Endometrium (tissue), 2 donors: ENCODE measurements around the gene C14orf93.

Source experiments
- FAIRE-seq: peaks from 2 replicates; lab custom pipeline; 2012; peaks lifted over from hg19 to GRCh38; lab: Jason Lieb, UNC
- donor health status: control.
- donor health status: control.

The C14orf93 gene

DNA sequence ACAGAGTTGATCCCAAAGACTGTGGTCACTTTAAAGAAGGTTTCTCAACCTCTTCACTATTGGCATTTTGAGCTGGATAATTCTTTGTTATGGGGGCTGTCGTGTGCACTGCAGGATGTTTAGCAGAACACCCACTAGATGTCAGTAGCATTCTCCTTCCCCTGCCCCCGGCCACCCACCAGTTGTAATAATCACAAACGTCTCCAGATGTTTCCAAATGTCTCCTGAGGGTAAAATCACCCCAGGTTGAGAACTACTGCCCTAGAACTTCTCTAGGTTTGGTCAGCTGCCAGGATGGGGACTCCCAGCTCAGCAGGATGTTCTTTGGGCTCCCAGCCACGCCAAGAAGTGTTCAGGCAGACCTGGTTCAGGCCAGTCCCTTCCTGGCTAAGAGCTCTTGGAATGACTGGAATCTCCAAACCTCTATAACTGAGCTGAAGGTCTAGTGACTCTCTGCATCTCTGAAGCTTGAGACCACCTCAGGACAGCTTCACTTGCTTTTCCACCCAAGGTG lies 15.1 kb downstream of the C14orf93 start:
- no peak for FAIRE-seq

DNA sequence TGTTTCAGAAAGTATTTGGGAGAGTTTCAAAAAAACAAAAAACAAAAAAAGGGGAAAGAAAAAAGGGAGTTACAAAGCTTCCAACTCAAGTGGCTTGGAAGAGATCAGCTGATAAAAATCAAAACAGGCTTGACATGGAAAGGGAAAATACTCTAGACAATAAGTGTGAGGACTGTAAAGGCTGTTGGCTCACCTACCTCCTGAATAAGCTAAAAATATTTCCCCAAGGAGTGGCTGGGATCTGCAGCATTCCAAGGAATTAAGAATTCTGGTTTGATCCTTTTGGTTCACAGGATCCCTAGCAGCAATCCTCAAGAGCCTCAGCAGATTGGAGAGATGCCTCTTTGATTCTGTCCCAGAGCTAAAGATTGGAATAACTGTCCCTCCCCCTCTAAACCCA lies 16.4 kb downstream of the C14orf93 start:
- no peak for FAIRE-seq

DNA sequence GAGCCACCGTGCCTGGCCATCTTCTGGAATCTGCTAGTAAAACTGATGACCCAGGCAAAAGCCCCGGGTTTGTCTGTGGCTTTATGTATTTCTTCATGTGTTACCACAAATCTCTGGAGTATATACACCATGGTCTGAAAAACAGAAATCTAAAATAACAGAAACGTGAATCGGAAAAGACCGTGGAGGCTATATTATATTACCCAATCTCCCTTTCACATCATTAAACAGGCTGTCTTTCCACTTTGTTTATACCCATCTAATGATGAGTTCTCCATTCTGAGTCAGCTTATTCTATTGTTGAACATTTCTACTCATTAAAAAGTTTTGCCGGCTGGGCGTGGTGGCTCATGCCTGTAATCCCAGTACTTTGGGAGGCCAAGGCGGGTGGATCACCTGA lies 18.1 kb downstream of the C14orf93 start:
- FAIRE-seq, result no peak

DNA sequence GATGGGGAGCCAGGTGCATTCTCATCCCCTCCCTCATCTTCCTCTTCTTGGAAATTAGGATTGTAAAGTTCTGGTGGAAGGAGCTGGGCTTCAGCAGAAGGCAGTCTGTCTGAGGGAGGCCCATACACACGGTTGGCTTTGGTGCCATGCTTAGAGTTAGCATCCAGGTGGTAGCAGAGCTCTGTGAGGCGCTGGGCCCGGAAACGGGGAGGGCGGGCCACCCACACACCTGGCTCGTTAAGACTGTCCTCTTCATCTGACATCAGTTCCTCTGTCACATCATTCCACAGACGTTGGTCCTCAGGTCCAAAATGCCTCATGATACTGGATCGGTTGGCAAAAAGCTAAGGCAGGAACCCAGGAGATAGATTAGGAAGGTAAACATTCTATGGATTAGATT lies 22.7 kb downstream of the C14orf93 start:
- no peak for FAIRE-seq

DNA sequence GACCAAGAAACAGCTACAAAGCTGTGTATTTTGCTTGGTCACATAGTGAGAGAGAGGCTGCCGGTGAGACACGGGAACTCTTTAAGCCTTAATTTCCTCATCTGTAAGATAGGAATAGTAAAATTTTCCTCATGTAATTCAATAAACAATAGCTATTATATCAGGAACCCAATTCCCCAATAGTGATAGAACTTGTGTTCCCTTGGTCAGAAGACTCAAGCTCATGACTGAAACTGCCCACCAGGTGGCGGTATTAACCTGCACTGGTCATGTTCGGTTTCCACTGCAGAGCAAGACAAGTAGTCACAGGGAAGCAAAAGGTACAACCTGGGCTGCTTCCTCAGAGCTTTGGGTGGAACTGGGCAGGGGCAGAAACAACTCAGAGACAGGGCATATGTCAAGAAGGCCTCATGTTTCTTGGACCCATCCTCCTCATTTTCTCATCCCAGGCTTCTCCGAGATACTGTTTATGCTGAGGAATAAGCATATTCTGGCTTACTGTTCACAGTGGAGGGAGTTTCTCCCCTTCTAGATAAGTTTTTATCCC lies 23.4 kb downstream of the C14orf93 start:
- no peak for FAIRE-seq

DNA sequence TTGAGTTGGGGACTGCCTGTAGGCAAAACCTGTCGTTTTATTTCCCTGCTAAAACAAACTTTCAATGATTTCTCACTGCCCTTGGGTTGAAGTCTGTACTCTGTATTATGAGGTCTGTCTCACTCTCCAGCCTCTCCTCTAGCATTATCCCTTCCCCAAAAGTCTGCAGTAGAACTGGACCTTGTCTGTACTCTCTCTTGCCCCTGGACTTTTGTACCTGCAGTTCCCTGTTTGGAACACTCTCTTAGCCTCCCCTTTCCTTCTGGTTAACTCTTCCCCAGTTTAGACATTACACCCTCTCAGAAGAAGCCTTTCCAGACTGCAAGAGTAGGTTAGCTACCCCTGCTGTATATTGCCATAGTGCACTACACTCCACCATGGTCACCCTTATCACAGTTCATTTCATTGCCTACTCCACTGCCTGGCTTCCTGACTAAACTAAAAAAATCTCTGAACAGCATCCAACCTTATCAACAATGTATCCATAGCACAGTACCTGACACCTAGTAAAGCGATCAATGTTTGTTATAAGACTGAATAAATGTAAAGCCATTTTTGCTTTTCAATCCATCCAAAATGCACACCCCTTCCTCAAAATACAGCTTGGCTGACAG lies 23.9 kb downstream of the C14orf93 start:
- FAIRE-seq, result no peak

DNA sequence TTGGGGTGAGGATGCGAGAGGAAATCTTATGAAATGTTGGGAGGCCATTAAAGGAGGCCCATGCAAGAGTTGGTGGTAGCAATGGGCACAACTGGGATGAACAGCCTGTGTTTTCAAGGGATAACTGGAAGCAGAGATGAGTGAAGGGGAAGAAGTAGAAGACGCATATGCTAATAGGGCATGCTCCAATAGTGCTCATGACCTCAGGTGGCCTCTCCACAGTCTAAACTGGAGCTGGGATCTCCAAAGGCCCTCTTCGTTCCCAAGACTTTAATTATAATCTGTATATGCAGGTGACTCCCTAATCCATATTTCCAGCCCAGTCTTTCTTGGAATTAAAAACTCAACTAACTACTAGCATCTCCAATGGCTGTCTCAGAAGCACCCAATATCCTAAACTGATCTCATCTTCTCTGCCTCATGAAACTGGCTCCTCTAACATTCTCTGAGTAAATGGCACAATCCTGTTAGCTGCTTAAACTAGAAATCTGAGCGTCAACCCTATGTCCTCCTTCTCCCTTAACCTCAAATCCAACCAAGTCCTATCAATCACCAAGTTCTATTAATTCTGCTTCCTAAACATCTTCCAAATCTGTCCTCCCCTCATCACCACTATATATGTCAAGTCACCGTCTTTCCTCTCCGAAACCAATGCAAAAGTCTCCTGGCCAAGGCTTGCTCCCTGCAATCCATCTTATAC lies 24.8 kb downstream of the C14orf93 start:
- FAIRE-seq, result no peak

DNA sequence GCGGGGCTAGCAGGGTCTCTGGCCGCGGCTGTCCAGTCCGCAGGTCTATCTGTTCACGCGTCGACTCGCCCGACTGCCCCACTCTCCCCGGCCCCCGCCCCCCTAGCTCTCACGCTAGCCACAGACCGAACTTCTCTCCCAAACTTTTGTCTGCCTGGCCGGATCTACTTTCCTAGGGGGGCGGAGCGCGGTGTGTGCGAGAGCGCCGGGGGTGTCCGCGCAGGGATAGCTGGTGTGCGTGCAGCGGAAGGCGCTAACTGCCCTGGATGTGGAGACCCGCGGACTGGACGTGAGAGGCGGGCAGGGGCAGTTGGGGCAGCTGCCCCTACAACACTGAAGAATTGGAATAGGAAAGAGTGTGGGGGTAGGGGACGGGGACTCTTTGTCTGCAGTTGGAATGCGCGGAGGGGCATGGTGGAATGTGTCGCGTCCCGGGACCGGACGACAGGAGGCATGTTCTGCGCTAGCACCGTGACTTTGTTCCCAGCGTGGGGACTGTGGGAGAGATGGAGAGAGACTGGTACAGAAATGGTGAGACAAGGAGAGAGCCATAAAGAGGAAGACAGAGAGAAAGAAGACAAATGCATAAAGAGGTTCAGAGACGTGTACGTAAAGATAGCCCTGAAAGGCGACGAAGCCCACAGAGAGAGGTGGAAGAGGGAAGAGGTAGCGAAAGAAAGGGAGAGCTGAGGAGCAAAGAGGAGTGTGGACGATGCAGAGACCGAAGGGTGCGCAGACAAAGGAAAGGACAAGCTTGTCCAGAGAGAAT lies 27.3 kb downstream of the C14orf93 start, which contains the start of gene AJUBA:
AJUBA (minus strand) TSS at position 75 of the 769 bp plus-strand sequence. CDS start 285 bp downstream, outside the sequence.
- no peak for FAIRE-seq

DNA sequence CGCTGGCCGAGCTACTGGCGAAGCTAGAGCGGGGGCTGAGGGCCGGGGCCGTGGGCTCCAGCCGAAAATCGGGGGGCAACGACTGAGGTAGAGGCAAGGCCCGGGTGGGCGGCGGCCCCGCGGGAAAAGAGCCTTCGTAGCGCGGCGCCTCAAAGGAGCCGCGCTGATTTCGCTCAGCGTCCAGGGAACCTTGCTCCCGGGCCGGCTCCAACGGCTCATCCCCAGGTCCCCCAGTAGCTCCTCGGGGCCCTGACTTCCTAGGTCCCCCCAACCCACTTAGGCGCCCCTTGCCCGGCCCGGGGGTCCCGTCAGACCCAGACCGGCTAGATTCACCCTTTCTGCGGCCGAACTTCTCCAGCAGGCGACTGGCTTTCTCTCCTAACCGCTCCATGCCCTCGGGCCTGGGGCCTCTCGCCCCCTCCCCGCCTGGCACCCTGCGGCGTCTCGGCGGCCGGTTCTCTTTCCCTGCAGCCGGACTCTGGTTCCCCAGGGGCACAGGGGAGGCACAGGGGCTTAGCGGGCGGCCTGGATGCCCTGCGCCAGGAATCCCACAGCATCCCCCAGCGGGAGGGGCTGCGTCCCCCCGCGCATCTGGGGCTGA lies 28.0 kb downstream of the C14orf93 start:
- FAIRE-seq, result no peak

DNA sequence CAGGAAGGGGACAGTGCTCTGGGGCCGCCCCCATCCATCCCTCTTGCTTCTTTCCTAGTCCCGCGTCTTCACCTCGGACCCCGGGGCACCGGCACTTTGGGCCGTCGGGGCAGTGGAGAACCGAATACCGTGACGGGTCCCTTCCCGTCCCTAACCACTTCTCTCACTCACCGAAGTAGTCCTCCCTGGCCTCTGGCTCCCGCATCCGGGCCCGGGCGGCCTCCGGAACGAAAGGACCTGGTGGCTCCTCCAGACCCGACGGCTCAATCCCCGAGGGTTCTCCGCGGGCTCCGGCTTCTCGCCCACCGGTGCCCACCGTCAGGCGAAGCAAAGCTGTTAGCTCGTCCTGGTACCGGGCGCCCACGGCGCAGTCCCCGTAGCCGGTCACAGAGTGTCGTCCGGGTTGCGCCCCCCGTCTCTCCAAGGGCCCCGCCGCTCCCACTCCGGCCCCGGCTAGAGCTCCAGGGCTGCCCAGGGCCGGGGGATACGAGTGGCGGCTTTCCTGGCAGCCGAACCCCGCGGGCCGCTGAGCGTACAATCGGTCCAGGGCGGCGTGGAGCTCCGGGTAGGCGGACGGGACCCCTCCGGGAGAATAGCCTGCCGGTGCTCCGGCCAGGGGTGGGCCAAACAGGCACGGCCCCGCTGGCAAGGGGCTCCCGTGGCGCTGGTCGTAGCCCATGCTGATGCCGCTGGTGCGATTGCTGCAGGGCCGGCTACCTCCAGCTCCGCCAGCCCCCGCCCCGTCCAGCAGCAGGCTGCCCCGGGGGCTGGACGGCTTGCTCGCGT lies 28.7 kb downstream of the C14orf93 start:
- no peak for FAIRE-seq

DNA sequence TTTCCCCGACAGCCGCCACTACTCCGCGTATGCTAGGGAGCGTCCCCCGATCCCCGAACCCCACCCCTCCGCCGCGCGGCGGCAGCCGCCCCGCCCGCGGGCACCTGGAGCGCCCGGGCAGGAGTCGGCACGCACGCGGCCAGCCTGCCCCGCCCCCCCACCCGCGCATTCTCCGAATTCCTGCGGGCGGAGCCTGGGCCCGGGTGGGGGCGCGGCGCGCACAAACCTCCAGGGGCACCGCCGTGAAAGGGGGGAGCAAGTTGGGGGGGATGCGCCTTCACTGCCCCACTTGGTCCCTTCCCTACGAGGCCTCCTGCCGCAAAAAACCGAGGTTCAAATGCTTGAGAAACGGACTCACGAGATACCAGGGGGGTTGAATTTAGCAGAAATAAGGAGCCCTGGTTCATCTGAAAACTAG lies 29.3 kb downstream of the C14orf93 start:
- no peak for FAIRE-seq

DNA sequence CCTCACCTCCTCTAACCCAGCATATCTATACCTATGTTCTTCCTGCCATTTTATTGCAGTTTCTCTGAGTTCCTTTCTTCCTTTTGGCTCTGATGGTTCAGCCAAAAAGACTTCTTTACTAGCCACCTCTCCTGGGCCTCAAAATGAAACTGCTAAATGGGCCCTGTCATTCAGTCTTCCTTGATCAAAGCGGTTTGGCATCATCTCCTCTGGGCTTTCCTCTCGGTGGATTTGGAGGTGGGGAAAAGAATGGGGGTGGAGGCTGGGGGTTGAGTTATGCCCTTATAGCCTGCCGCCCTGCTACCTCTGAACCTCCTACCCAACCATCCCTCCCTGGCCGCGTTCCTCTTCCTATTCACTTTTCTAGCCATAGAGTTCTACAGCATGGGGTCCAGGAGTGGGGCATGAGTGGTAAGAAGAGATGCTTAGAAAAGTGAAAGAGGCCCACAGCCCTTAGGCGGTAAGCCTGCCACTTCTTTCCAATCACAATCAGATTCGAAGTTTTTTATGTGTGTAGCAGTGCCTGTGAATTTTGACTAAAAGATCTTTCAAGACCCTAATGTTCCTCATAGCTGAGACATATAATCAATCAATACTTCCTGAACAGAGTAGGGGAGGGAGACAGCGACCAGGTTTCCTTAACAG lies 30.1 kb downstream of the C14orf93 start:
- FAIRE-seq, result no peak

DNA sequence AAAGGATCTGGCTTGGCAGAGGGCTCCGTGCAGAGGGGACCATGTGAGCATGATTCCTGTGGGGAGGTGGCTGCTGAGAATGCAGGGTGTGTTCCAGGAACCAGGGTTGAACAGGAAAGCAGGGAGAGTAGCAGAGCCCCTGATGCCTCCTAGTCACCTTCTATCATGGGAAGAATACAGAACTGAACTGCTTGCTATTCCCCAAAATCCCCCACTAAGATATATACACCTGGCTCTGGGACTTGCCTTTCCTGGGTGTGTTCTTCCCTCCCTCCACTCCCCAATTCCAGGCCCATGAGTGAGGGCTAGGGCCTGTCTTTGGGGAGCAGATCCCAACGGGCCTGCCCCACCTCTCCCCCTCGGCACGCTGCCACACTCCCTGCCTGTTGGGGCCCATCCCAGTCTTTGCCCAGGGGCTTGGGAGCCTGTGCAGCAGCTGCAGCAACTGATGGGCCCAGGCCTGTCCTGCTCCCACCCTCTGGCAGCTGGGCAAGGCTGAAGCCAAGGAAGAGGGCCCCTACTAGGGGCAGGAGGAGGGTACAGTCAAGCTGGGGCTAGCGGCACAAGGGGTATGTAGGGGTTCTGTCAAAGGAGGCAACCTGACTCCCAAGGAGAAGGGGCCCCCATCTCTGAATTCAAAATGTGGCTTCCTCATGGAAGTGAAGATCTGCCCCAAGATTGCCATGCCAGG lies 30.8 kb downstream of the C14orf93 start:
- no peak for FAIRE-seq

DNA sequence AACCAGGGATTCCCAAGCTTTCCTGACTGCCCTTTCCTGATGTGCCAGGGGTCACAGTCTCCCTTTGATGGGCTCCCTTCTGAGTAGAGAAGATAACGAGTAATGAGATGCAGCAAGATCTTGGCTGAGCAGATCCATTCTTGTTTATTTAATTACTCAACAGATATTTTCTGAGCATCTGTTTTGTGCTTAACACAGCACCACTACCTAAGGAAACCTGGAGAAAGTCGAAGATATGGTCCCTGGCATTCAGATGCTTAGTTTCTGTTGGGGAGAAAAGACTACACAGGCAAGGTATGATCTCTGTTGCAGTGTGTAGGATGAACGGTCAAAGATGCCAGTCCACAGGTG lies 31.5 kb downstream of the C14orf93 start:
- no peak for FAIRE-seq

DNA sequence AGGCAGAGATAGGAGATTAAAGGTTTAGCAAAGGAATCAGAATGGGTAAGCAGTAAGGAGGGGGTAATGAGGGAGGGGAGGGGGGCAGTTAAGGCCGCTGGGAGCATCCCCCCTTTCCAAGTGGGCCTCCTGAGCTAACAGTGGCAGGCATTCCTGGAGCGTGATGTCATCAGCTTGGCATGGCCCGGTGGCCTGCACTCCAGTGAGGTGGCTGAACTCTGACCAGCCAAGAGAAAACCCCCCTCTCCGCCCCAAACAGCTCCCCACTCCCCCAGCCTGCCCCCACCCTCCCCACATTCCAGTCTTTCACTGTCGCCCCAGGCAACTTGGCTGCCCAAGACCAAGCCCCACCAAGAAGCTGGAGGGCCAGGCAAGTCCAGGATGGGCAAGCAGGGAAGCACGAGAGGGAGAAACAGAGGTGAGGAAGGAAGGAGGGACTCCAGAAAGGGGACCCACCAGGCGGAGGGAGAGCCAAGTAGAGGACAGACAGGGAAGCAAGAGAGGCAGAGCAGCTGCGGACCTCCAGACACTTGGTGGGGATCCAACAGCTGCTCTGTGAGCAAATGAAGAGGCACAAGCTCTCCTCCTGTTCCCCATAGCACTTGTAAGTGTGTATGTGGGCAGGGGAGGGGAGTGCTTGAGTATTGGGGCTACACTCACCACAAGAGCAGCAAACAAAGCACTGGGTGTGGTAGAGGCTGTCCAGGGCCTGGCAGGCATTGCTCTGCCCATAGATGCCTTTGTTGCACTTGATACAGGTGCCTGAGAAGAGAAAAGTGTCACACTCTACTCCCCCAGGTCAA lies 32.1 kb downstream of the C14orf93 start:
- FAIRE-seq, result no peak

DNA sequence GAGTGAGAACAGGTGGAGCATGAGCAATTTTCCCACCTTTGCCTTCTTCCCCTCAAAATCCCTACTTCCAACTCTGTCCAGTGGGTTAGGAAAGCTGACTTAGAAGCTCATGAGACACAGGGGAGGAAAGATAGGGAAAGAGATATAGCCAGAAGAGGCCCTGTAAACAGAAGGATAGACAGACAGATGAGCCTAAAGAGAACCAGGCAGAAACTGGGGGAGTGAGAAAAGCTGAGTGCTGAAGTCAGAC lies 32.6 kb downstream of the C14orf93 start:
- no peak for FAIRE-seq

DNA sequence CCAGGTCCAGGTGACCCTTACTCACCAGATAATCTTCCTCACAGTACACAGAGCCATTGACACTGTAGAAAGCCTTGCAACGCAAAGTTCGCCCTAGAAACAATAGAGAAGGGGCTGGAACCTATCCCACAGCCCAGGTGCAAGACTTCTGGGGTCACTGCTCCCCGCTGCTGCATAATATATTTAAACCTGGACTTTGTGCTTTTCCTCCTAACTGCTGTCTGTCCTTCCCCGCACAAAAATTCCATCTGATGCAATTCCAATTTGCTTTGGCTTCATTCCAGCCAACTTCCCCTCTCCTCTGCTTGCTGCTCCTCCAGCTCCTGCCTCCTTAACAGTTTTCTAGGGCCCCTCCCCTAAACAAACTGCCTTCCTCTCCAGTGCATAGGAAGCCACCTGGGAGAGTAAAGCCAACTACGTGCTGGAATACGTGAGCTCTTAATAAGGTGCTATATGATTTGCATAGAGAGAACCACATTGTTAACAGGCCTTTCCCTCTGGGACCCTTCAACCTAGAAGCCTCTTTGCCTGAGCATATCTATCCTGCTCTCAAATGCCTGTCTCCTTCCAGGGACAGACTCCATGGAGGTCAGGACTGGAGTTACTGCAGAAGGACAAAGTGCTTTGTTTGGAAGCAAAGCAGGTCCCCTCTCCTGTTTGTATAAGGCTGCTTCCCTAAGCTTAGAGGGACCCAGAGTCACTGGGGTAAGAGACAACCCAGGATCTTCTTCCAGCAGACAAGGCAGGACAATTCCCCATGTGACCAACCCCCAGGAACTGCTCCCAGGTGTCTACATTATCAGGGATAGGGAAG lies 33.1 kb downstream of the C14orf93 start:
- no peak for FAIRE-seq

DNA sequence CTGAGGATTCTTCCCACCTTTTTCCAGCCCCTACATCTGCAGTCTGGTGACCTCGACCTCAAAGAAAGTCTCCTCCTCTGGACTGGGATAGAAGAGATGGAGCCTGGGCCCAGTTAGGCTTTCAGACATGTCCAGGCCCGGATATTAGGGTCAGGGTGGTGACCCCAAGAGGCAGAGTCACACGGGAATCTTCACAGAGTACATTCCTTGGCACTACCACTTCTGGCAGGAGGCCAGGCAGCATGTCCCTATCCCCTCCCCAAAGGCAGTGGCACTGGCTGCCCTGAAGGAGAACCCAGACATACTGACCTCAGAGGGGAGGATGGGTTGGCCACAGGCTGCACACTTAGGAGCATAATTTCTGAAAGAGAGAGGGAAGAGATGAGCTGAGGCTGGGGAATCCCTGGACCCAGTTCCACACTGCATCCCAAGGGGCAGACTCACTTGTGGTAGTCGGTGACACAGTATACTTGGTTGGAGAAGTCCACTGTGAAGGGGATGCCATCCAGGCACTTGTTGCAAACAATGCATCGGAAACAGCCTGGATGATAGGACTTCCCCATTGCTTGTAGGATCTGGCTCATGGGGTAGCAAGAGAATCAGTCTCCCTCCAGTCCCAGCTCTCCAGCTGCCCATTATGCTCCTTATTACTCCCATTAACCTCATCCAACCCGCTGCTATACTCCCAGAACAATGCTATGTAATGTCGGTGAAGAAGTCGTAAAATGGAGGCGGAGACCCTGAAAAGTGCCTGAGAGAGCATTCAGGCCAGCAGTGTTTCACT lies 35.2 kb downstream of the C14orf93 start:
- no peak for FAIRE-seq
